PC-9 (cell line): ENCODE measurements around the gene CCL21. TPM values are rescaled to one million over a fixed set of nuclear protein-coding genes. Genes with fewer than 3 reads are reported as not detected.

Experiments used
- BruUV-seq: library from RNA; stranded (reverse); fragments of 400-500 nt; replicated peaks from 2 replicates; lab custom pipeline; 2021; lab: Mats Ljungman, UMichigan
- CTCF ChIA-PET: fragments of 300-600 bp; sonication (Branson Sonifier 250); formaldehyde crosslinking; loops from one replicate; lab custom pipeline; 2022; ENCODE audit warnings: antibody characterized with exemption; lab: Charles Lee
- POLR2A ChIA-PET: fragments of 300-600 bp; sonication (Branson Sonifier 250); formaldehyde crosslinking; loops from one replicate; lab custom pipeline; 2022; ENCODE audit warnings: antibody characterized with exemption; ENCODE audit not compliant: unreplicated experiment; lab: Charles Lee
- DNase-seq, 2 experiments: peaks; one replicate each; pipeline versions ENCODE4 v3.0.0 to v3.0.0-alpha.2; 2015 to 2022; ENCODE audit warnings: mixed read lengths in 1 of 2
- H2AFZ ChIP-seq: fragments of 200-600 bp; sonication (generic); 2 replicates; pipeline ENCODE4 v1.8.1; 2017; ENCODE audit warnings: antibody characterized with exemption
- H3F3A ChIP-seq: fragments of 200-600 bp; sonication (generic); 2 replicates; pipeline ENCODE4 v1.8.1; 2017; ENCODE audit warnings: antibody characterized with exemption, mild to moderate bottlenecking, low read depth; ENCODE audit not compliant: insufficient read depth
- H3K27ac ChIP-seq: fragments of 200-600 bp; sonication (generic); 2 replicates; pipeline ENCODE4 v1.6.1; 2016; ENCODE audit warnings: mixed run types
- H3K27me3 ChIP-seq: fragments of 200-600 bp; sonication (generic); 2 replicates; pipeline ENCODE4 v1.6.1; 2016; ENCODE audit warnings: low read depth, mixed run types; ENCODE audit not compliant: insufficient read depth
- H3K36me3 ChIP-seq: fragments of 200-600 bp; sonication (generic); 2 replicates; pipeline ENCODE4 v1.6.1; 2016; ENCODE audit warnings: low read depth, mixed run types
- H3K4me1 ChIP-seq: fragments of 200-600 bp; sonication (generic); replicated peaks from 2 replicates; pipeline ENCODE4 v1.6.1; 2016; ENCODE audit warnings: mixed run types; ENCODE audit not compliant: insufficient read depth
- H3K4me2 ChIP-seq: fragments of 200-600 bp; sonication (generic); 2 replicates; pipeline ENCODE4 v1.6.1; 2017; ENCODE audit warnings: mixed run types
- H3K4me3 ChIP-seq: fragments of 200-600 bp; sonication (generic); 2 replicates; pipeline ENCODE4 v1.6.1; 2016; ENCODE audit warnings: mixed run types
- H3K79me2 ChIP-seq: fragments of 200-600 bp; sonication (generic); 2 replicates; pipeline ENCODE4 v1.6.1; 2017; ENCODE audit warnings: low read depth, mixed run types
- H3K9me2 ChIP-seq: fragments of 200-600 bp; sonication (generic); 2 replicates; pipeline ENCODE4 v1.8.1; 2017; ENCODE audit warnings: mild to moderate bottlenecking; ENCODE audit not compliant: insufficient read depth
- H3K9me3 ChIP-seq: fragments of 200-600 bp; sonication (generic); 2 replicates; pipeline ENCODE4 v1.8.1; 2016; ENCODE audit warnings: low read depth; ENCODE audit not compliant: insufficient read depth
- H4K20me1 ChIP-seq: fragments of 200-600 bp; sonication (generic); 2 replicates; pipeline ENCODE4 v1.8.1; 2017; ENCODE audit not compliant: insufficient read depth
- EZH2 ChIP-seq: fragments of 200-600 bp; sonication (generic); IDR thresholded peaks from 2 replicates; pipeline ENCODE4 v1.8.0; 2017; ENCODE audit warnings: antibody characterized with exemption, low read depth
- intact Hi-C: fragments of 100-400 bp; cut with micrococcal nuclease; formaldehyde crosslinking; loops from one replicate; pipeline ENCODE4 v1.10.0; 2022; ENCODE audit not compliant: unreplicated experiment
- total RNA-seq: library from RNA; stranded (reverse); gene quantifications from 2 replicates; pipeline ENCODE4 v1.2.3, GENCODE V29; 2021
- TF ChIP-seq, protein P1 (sequence below): fragments of 200-600 bp; sonication (generic); conservative IDR thresholded peaks from 2 replicates; pipeline ENCODE4 v1.6.1; 2017; ENCODE audit warnings: mixed run types, antibody characterized with exemption, mild to moderate bottlenecking, moderate library complexity

The CCL21 gene
- total RNA-seq, 1 experiment from 2014 or later = not detected

DNA sequence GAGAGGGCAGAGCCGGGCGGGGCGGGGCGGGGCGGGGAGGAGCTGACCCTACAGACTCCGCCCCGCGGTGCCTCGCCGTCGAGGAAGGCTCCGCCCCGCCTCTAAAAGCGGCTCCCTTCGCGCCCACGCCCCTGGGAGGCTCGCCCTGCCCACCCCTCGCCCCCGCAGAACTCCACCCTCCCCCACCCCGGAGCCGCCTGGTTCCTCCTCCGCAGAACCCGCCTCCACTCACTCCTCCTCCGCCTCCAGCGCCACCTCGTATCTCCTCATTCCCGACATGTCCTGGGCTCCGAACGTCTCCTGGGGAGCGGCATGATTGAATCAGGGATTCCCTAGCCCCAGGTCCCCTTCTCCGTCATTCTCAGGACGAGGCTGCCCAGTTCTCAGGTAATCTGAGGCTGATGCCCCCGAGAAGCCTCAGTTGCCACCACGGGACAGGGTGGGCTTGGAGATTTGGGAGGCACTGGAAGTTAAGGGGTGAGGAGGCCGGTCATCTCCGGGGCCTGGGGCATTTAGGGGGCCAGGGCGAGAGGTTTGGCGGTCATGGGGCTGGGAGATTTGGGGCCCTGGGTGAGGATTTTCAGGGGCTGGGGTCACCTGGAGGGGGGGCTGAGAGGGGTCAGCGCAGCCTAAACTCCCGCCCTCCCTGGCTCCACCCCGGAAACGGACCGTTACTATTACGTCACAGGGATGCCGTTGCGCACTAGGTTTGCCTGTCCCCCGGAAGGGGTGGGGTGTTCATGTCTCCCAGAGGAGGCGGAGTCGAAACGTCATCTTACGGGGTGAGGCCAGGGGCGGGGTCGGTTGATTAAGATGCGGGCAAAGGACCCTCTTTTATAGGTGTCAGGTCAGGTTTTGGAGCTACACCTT is 44.3 kb downstream of the CCL21 start:
- H3K27me3 ChIP-seq = no peaks in the 10 kb centered on the region
- TF ChIP-seq, protein P1, sequence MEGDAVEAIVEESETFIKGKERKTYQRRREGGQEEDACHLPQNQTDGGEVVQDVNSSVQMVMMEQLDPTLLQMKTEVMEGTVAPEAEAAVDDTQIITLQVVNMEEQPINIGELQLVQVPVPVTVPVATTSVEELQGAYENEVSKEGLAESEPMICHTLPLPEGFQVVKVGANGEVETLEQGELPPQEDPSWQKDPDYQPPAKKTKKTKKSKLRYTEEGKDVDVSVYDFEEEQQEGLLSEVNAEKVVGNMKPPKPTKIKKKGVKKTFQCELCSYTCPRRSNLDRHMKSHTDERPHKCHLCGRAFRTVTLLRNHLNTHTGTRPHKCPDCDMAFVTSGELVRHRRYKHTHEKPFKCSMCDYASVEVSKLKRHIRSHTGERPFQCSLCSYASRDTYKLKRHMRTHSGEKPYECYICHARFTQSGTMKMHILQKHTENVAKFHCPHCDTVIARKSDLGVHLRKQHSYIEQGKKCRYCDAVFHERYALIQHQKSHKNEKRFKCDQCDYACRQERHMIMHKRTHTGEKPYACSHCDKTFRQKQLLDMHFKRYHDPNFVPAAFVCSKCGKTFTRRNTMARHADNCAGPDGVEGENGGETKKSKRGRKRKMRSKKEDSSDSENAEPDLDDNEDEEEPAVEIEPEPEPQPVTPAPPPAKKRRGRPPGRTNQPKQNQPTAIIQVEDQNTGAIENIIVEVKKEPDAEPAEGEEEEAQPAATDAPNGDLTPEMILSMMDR = no peak
- no peaks in the 10 kb centered on the region for H3K9me2 ChIP-seq
- intact Hi-C loops = loop anchor here (2.0 to 5.0 kb wide), 2 partner anchors 19 to 447 kb away; partner anchors contain the start of gene GALT
- DNase-seq = peak; percentile 64 to 83
- peak overlapping the region; percentile 89 for H2AFZ ChIP-seq
- peak overlapping the region; percentile 58 for H3K4me3 ChIP-seq
- no peaks in the 10 kb centered on the region for H4K20me1 ChIP-seq
- H3K9me3 ChIP-seq = no peaks in the 10 kb centered on the region
- no peak overlapping the region for H3K27ac ChIP-seq
- H3F3A ChIP-seq = peaks cover 4% of the 10 kb centered on the region; the same call in 1 of the 2 replicates
- TSS peak; percentile 54 for BruUV-seq
- ChIA-PET CTCF (interaction anchor here (0.7 to 1.2 kb wide), 3 partner anchors 32 to 401 kb away, joined by 3 to 4 read pairs (median 3); no protein-coding TSS in a partner anchor), POLR2A (interaction anchor here (0.5 to 0.7 kb wide), 6 partner anchors 15 to 1167 kb away, joined by 3 to 5 read pairs (median 4); partner anchors contain the start of gene SIGMAR1)
- no peaks in the 10 kb centered on the region for H3K4me1 ChIP-seq
- no peaks in the 10 kb centered on the region for H3K36me3 ChIP-seq
- no peaks in the 10 kb centered on the region for H3K79me2 ChIP-seq
- H3K4me2 ChIP-seq = peak overlapping the region; percentile 73

DNA sequence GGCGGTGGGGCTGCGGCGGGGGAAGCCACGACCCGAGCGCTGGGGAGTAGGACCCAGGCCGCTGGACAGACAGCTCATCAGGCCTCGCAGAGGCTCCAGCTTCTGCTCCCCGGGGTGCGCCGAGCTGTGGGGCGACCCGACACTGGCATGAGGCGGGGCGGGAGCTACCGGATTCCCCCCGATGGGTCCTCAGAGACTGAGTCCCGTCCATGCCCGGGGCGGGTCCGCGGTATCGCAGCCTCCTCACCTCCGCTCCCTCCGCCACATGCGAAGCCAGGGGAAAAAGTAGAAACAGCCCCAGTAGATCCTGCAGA is 44.9 kb downstream of the CCL21 start:
- intact Hi-C loops = loop anchor here (2.0 to 5.0 kb wide), 2 partner anchors 18 to 447 kb away; partner anchors contain the start of gene GALT
- no peaks in the 10 kb centered on the region for H4K20me1 ChIP-seq
- no peaks in the 10 kb centered on the region for H3K9me3 ChIP-seq
- H3K79me2 ChIP-seq = no peaks in the 10 kb centered on the region
- POLR2A ChIA-PET = interaction anchor here (0.5 to 0.7 kb wide), 5 partner anchors 15 to 1167 kb away, joined by 3 to 5 read pairs (median 3); no protein-coding TSS in a partner anchor
- H3K4me3 ChIP-seq = no peak overlapping the region; the same call in 1 of the 2 replicates
- no peak overlapping the region for H2AFZ ChIP-seq
- H3F3A ChIP-seq = peaks cover 4% of the 10 kb centered on the region; the same call in 1 of the 2 replicates
- no peak for DNase-seq
- CTCF ChIA-PET = interaction anchor here (0.7 to 1.2 kb wide), 3 partner anchors 31 to 402 kb away, joined by 3 to 4 read pairs (median 3); no protein-coding TSS in a partner anchor
- H3K36me3 ChIP-seq = no peaks in the 10 kb centered on the region
- H3K9me2 ChIP-seq = no peaks in the 10 kb centered on the region
- no TSS peak for BruUV-seq
- H3K27ac ChIP-seq = no peak overlapping the region
- TF ChIP-seq, protein P1 = no peak
- TF ChIP-seq EZH2 = no peak
- H3K4me2 ChIP-seq = peak overlapping the region; percentile 55
- no peaks in the 10 kb centered on the region for H3K27me3 ChIP-seq
- H3K4me1 ChIP-seq = no peaks in the 10 kb centered on the region

DNA sequence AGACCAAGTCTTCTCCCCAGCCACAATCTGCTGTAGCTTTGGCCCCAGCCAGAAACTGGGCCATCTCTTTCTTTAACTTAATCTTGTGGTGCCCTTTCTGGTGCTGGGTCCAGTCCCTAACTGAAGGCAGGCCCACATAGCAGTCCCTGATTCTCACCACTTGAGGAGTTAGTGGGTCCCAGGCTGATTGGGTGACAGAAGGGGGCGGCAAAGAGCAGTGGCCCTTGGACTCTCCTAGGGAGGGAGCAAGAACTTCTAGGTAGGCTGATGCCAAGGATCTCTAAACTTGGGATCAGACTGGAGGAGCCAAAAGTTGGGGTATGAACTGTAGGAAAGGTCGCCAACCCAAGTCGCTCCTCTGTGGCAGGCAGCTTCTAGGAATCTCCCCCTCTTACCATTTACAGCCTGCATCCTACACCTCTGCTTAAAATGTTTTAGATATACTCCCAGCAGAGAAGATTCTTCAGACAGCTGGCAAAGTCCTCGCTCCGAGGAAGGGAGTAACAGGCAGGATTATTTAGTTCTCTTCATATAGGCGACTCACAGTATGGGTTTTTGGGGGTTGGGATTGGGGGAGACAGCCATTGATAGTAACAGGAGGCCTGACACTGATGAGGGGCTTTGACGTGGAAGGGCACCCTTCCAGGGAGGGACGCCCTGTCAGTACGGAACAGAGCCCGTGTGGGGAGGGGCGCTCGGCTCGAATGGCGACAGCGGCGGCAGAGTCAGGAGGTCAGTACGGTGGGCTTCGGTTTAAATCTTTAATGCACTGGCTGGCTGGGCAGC is 45.5 kb downstream of the CCL21 start:
- H3K36me3 ChIP-seq = no peaks in the 10 kb centered on the region
- H3K9me2 ChIP-seq = no peaks in the 10 kb centered on the region
- H2AFZ ChIP-seq = no peak overlapping the region
- no peaks in the 10 kb centered on the region for H3K9me3 ChIP-seq
- H4K20me1 ChIP-seq = no peaks in the 10 kb centered on the region
- TF ChIP-seq EZH2 = no peak
- TF ChIP-seq, protein P1 = peak; percentile 69
- peak overlapping the region; percentile 55 for H3K4me2 ChIP-seq
- no peaks in the 10 kb centered on the region for H3K27me3 ChIP-seq
- ChIA-PET CTCF (interaction anchor here (0.7 to 1.2 kb wide), 2 partner anchors 30 to 71 kb away, joined by 3 to 4 read pairs; no protein-coding TSS in a partner anchor), POLR2A (interaction anchor here (0.5 kb wide), 1 partner anchor 620 kb away, joined by 3 read pairs; no protein-coding TSS in a partner anchor)
- DNase-seq = peak in 1 of 2 experiments; percentile 49
- H3K4me1 ChIP-seq = no peaks in the 10 kb centered on the region
- peaks cover 4% of the 10 kb centered on the region; the same call in 1 of the 2 replicates for H3F3A ChIP-seq
- intact Hi-C loops = loop anchor here (2.0 to 5.0 kb wide), 2 partner anchors 18 to 448 kb away; partner anchors contain the start of gene GALT
- H3K27ac ChIP-seq = no peak overlapping the region
- BruUV-seq = TSS peak; percentile 66
- no peak overlapping the region for H3K4me3 ChIP-seq
- H3K79me2 ChIP-seq = no peaks in the 10 kb centered on the region
